NCI-H1436 (cell line): ENCODE data around the gene SMCO4.
"Not testable (repeated sequence)": the region's sequence is repeated elsewhere in the genome, so short reads cannot be mapped to it uniquely, and the experiment has no call there.

Experiments used
- DNase-seq: peaks from one replicate; lab custom pipeline; 2025; lab: John Stamatoyannopoulos, UW

SMCO4 gene

GRCh38 chr11:93560199-93560932 is 17.2 kb upstream of the SMCO4 start:
- DNase-seq: no peak

DNA sequence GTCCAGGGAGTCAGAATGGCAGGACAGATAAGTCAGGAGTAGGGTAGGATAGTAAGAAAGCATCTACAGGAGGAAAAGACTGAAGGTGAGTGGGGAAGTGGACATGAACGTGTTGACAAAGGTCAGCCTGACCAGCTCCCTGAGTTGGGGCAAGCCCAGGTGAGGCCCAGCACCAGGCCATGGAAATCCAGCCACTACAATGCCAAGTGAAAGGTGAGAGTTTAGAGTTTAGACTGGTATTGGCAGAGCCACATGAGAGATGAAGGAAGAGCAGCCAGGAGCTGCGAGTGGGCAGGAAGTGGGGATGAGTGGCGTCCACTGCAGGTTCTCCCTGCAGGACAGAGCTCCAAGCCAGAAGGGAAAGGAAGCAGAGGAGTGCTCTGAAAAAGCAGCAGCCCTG is 16.5 kb upstream of the SMCO4 start:
- no peak for DNase-seq

DNA sequence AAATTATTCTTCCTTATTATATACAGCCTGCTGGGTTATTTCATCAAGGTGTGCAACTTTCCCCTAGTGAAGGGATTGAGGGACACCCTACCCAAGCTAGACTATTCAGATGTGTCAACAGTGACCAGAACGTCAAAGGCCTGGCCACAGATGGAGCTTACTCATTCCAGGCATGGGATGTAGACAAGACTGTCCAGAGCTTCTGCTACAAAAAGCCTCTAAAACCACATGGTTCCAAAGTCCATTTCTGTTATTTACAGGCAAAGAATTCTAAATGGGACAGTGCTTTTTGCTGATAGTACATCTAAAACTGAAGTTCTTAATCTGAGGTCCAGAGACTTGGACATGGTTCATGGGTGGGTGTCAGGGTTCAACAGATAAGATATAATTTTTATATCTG is 9.7 kb upstream of the SMCO4 start:
- DNase-seq: no peak

DNA sequence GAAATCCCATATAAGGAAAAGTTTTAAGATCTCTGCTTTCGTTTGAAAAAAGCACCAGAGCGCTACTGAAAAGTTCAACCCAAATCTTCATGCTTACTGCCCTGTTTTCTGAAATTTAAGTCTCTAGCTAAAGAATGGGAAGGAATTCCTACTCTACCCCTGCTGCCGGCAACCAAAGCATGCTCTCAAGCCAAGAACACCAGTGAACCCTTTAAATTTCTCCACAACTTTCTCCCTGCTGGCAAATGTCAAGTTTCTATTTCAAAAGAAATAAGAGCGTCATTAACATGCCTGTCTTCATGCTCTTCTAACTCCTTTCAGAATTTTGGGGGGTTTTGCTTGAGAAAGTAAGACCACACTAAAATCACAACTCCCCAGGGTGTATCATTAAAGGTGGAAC is 6.8 kb upstream of the SMCO4 start:
- no peak for DNase-seq

GRCh38 chr11:93548679-93549319 is 5.6 kb upstream of the SMCO4 start:
- DNase-seq: no peak

- DNase-seq: no peak
Measured at GRCh38 chr11:93547773-93548172, 4.6 kb upstream of the SMCO4 start.

DNA sequence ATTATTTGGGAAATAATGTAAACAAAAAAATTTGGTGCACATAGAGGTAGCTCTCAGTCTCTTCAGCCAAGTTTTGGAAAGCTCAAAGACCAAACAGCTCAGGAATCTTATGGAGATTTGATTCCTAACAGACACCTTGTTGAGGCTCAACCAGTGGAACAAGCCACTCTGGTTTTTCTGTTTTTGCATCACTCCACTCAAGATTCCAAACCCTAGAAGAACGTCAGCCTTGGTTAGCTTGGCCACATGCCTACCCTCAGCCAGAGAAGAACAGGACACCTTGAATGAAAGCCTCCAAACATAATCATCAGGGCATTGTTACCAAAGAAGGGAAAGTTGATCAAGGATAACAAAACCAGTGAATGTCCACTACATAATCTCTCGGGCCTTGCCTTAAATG is 3.8 kb upstream of the SMCO4 start:
- no peak for DNase-seq

GRCh38 chr11:93545566-93545965 is 2.4 kb upstream of the SMCO4 start:
- DNase-seq: no peak

DNA sequence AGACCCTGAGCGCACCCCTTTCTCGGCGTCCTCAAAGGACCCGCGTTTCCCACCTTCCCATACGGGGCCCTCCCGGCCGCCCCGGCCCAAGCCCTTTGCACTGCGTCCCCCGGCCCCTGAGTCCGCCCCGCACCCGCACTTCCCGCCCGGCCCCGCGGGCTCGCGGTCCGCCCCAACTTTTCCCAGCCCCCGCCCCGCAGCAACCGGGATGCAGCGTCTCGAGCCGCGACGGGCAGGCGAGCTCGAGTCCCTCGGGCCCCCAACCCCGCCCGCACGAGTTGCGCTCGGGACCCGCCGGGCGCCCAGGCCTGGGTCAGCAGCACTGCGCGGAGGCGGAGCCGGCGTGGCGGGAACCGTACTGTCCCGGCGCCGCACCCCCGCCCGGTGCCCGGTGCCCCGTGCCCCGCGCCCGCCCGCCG is 371 bp downstream of the SMCO4 start:
- peak; percentile 6 for DNase-seq

DNA sequence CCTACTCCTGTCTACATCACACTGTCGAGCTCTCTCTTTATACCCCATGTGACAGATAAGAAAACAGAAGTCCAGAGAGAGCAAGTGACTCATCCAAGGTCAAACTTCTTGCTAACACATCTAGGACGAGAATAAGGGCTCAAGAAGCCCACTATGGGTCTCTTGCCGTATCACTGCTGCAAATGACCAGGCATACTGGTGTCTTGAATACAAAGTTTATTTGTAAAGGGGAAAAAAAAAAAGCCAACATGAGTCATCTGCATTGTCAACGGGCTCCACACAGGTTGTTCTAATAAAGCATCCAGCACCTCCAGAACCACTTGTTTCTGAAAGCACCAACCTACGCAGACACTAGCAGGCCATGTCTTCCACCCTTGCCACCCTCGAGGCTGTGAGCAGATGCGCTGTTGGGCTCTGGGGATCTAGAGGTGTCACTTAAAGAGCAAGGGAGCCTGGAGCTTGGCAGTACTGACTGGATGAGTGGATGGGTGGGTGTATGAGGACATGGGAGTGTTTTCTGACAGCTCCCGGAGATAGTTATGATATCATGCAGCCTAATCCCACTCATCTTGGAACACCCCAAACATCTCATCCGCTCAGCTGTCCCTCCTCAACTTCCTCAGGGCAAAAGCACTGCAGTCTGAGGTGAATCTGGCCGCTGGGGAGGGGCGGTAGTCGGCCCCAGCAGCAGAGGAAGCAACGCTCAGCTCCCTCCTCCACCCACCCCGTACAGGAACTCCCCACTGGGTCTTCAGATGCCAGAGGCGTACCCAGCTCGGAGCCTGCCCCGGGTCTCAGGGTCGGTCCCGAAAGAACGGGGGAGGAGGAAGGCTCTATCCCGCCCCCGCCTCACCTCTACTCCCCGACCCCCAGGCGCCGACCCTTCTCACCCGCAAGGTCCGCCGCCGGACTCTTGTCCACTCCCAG is 1.0 kb downstream of the SMCO4 start:
- DNase-seq: peak; percentile 11

DNA sequence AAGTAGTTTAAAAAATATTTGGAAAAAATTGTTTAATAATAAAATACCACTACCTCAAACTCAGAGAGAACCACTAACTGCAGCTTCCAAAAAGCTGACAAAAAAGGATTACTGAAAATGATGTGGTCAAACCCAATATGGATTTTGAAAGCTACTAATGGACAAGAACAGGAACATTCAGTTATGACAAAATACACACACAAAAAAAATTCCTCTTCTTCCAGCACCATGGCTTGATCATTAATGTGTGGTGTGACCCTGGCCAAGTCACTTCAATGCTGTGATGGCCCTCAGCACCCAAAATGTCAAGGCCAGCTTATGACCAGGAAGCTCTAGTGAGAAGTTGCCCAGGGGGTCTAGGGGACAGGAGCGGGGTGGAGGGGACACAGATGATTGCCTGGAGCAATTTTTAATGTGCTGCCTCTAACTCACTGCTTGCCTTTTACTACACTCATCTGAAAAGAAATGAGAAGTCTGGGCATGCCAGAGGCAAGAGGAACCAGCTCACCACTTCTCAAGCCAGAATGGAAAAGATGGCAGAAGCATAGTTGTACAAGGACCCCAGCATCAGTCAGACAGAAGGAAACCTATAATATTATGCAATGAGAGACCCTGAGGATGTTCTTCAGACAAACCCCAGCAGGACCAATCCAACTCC is 2.2 kb downstream of the SMCO4 start:
- no peak for DNase-seq

GRCh38 chr11:93540337-93540736 is 2.9 kb downstream of the SMCO4 start:
- DNase-seq: no peak

DNA sequence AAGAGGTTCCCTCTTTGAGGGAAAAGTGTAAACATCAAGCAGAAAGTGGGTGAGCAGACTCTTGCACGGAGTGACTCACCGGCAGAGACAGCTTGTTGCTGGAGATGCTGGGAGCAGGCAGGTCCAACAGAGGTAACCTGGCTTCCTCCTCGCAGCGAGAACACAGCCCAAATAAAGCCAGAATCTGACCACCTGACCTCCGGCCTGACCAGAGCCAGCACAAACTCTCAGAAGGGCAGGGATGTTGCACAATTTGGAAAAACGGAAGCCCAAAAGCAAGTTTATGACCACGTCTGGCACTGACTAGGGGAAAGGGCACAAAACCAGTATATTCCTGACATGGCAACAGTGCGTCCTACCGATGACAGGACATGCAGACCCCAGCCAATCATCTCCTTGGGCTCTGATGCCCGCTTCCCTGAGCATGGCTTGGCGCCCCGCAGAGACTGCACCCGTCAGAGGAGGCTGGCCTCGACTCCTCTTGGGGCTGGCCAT is 5.4 kb downstream of the SMCO4 start:
- no peak for DNase-seq

DNA sequence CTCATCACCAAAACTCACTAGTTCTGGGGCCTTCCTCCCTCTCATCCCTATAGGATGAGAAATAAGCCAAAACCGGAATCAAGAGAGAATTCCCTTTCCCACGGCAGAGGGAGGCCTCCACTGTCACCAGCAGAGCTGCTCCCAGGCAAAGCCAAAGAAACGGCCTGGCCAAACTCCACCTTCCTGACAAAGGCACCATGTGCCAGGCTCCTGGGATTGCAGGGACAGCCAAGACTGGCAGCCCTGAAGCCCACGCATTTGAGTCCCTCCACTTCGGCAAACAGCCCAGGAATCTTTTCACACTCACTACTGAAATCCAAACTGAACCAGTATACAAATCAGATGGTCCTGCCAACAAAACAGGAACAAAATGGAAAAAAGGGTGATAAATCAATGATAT is 6.1 kb downstream of the SMCO4 start:
- DNase-seq: no peak

GRCh38 chr11:93536101-93536861 is 6.9 kb downstream of the SMCO4 start:
- no peak for DNase-seq

DNA sequence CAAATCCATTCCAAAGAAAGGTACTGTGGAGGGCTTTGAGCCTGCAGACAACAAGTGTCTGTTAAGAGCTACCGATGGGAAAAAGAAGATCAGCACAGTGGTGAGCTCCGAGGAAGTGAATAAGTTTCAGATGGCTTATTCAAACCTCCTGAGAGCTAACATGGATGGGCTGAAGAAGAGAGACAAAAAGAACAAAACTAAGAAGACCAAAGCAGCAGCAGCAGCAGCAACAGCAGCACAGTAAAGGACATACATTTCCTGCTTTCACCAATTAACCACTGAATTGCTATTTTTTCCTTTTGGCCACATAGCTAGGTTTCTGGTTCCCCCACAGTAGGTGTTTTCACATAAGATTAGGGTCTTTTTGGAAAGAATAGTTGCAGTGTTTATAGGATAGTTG is 7.6 kb downstream of the SMCO4 start:
- not testable (repeated sequence) for DNase-seq

- no peak for DNase-seq
Measured at GRCh38 chr11:93532806-93533205, 10.4 kb downstream of the SMCO4 start.

- DNase-seq: no peak
Measured at GRCh38 chr11:93532281-93532789, 10.9 kb downstream of the SMCO4 start.

- no peak for DNase-seq
Measured at GRCh38 chr11:93530468-93530826, 12.7 kb downstream of the SMCO4 start.

GRCh38 chr11:93529707-93530467 is 13.3 kb downstream of the SMCO4 start:
- DNase-seq: no peak
